Measurements from ENCODE around the gene CCDC144A. TPM values are rescaled to one million over a fixed set of nuclear protein-coding genes. Genes with fewer than 3 reads are reported as not detected.
"Not testable (repeated sequence)": the region's sequence is repeated elsewhere in the genome, so short reads cannot be mapped to it uniquely, and the experiment has no call there.

The CCDC144A gene
- total RNA-seq, 1 donor from 2014 or later = 2.5 TPM

DNA sequence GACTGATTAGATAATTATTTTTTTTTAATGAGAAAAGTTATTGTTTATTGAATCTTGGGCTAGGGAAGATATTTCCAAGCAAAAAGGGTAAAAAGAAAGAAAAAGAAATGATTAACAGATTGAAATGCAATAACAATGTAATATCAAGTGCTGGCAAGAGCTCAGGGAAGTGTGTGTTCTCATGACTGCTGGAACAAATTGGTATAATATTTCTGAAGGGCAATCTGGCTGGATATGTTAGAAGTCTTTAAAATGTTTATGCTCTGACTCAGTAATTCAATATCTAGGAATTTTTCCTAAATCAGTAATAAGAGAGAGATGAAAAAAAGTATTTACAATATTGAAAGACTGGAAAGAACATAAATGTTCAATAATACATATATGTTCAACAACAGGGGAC lies 28.8 kb upstream of the CCDC144A start:
- H3K4me3 ChIP-seq = no peak overlapping the region
- TF ChIP-seq POLR2AphosphoS5 (IDR thresholded peaks at IDR 0.05; ENCODE audit: insufficient read depth in 1 of 2, low read depth in 1 of 2) = no peak
- TF ChIP-seq, protein P1, sequence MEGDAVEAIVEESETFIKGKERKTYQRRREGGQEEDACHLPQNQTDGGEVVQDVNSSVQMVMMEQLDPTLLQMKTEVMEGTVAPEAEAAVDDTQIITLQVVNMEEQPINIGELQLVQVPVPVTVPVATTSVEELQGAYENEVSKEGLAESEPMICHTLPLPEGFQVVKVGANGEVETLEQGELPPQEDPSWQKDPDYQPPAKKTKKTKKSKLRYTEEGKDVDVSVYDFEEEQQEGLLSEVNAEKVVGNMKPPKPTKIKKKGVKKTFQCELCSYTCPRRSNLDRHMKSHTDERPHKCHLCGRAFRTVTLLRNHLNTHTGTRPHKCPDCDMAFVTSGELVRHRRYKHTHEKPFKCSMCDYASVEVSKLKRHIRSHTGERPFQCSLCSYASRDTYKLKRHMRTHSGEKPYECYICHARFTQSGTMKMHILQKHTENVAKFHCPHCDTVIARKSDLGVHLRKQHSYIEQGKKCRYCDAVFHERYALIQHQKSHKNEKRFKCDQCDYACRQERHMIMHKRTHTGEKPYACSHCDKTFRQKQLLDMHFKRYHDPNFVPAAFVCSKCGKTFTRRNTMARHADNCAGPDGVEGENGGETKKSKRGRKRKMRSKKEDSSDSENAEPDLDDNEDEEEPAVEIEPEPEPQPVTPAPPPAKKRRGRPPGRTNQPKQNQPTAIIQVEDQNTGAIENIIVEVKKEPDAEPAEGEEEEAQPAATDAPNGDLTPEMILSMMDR (IDR thresholded peaks at IDR 0.05) = no peak
- H3K9me3 ChIP-seq = no peaks in the 10 kb centered on the region
- intact Hi-C loops (cut with DNase I) = no loop called here
- DNase-seq (ENCODE audit: extremely low spot score in 2 of 2) = no peak
- H3K27ac ChIP-seq = no peak overlapping the region
- H3K4me1 ChIP-seq = no peaks in the 10 kb centered on the region
- no peaks in the 10 kb centered on the region for H3K36me3 ChIP-seq
- no peaks in the 10 kb centered on the region for H3K27me3 ChIP-seq

DNA sequence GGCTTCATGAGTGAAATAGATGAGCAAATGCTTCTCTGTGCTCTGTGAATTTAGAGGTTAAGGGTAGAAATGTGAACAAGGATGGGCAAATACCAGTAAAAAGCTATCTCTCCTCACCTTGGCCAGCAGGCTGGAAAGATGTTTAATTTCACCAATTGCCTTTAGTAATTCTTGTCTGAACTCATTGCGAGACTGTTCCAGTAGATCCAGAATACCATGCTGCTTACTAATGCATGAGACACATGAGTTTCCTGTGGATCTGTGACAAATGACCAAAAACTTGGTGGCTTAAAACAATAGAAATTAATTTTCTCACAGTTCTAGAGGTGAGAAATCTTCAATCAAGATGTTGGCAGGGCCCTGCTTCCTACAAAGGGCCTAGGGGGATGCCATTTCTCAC lies 27.1 kb upstream of the CCDC144A start:
- TF ChIP-seq, protein P1 (IDR thresholded peaks at IDR 0.05) = no peak
- TF ChIP-seq POLR2AphosphoS5 (IDR thresholded peaks at IDR 0.05; ENCODE audit: insufficient read depth in 1 of 2, low read depth in 1 of 2) = no peak
- TF ChIP-seq POLR2A (IDR thresholded peaks at IDR 0.05) = no peak
- no peak for DNase-seq (ENCODE audit: extremely low spot score in 2 of 2)
- no peaks in the 10 kb centered on the region for H3K9me3 ChIP-seq
- H3K27me3 ChIP-seq = no peaks in the 10 kb centered on the region
- H3K4me1 ChIP-seq = peaks cover 10% of the 10 kb centered on the region
- intact Hi-C loops (cut with DNase I) = no loop called here
- H3K36me3 ChIP-seq = no peaks in the 10 kb centered on the region
- H3K4me3 ChIP-seq = no peak overlapping the region
- no peak overlapping the region for H3K27ac ChIP-seq

- H3K27me3 ChIP-seq; H3K9me3 ChIP-seq; intact Hi-C loops (cut with DNase I); H3K27ac ChIP-seq; H3K36me3 ChIP-seq; DNase-seq (ENCODE audit: extremely low spot score in 2 of 2); H3K4me1 ChIP-seq: not testable (repeated sequence)
- H3K4me3 ChIP-seq = peak overlapping the region; percentile 14 to 33
Measured at GRCh38 chr17:16666553-16666906, 23.5 kb upstream of the CCDC144A start.

- intact Hi-C loops (cut with DNase I); H3K36me3 ChIP-seq; DNase-seq (ENCODE audit: extremely low spot score in 2 of 2); H3K9me3 ChIP-seq; H3K27me3 ChIP-seq; H3K27ac ChIP-seq; H3K4me1 ChIP-seq: not testable (repeated sequence)
- peak overlapping the region; percentile 14 to 33 for H3K4me3 ChIP-seq
Measured at GRCh38 chr17:16666907-16667636, 23.0 kb upstream of the CCDC144A start.

DNA sequence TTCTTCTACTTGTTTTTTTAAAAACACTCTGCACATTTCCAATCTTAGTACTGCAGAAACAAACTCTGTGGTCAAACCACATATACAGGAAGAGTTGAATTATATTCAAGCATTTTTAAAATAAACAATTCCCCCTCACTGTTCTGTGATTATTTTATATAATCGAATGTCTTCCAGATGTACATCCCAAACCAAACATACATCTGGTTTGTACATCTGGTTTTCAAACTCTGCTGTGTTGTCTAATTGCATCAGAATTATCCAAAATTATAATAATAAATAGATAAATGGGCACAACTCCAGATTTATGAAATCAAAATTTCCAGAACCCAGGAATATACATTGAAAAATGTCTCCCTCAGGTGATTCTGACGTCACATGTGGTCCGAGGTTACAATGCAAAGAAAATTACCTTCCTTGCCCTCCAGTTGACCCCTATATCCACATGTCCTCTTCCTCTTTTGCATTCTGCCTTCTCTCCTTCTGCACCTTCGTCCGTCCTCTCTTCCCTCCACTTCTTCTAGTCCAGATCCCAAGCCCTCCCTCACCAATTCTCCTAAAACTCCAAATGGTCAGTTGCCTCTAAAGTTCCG lies 13.3 kb upstream of the CCDC144A start:
- intact Hi-C loops (cut with DNase I) = no loop called here
- no peak for DNase-seq (ENCODE audit: extremely low spot score in 2 of 2)
- Histone ChIP-seq H3K36me3 (no peaks in the 10 kb centered on the region), H3K4me3 (no peak overlapping the region), H3K27me3 (no peaks in the 10 kb centered on the region), H3K4me1 (no peaks in the 10 kb centered on the region), H3K27ac (no peak overlapping the region), H3K9me3 (no peaks in the 10 kb centered on the region)
- TF ChIP-seq POLR2A (IDR thresholded peaks at IDR 0.05) (no peak), POLR2AphosphoS5 (IDR thresholded peaks at IDR 0.05; ENCODE audit: insufficient read depth in 1 of 2, low read depth in 1 of 2) (no peak)
- TF ChIP-seq, protein P1 (IDR thresholded peaks at IDR 0.05) = no peak

- intact Hi-C loops (cut with DNase I); H3K36me3 ChIP-seq; H3K9me3 ChIP-seq: not testable (repeated sequence)
Measured at GRCh38 chr17:16683290-16684138, 6.5 kb upstream of the CCDC144A start.

DNA sequence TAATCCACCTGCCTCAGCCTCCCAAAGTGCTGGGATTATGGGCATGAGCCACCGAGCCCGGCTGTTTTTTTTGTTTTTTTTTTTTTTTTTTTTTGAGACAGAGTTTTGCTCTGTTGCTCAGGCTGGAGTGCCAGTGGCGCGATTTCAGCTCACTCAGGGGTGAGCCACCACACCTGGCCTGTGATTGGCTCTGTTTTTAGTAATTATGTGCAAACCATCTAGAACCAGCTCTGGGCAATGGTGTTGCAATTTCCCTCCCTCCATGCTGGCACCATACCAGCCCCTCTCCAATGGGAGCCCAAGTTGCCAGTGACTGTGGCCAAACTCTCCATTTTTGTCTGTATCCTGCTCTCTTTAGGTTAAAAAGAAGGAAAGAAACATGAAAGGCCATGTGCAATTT lies 4.0 kb upstream of the CCDC144A start:
- H3K4me1 ChIP-seq; H3K4me3 ChIP-seq; DNase-seq (ENCODE audit: extremely low spot score in 2 of 2); H3K36me3 ChIP-seq; intact Hi-C loops (cut with DNase I); H3K27me3 ChIP-seq; H3K27ac ChIP-seq; H3K9me3 ChIP-seq: not testable (repeated sequence)

More at GRCh38 chr17:16683290-16684138, 6.5 kb upstream of the CCDC144A start:
- H3K27ac ChIP-seq; H3K4me3 ChIP-seq; H3K27me3 ChIP-seq; H3K4me1 ChIP-seq; DNase-seq (ENCODE audit: extremely low spot score in 2 of 2): not testable (repeated sequence)

DNA sequence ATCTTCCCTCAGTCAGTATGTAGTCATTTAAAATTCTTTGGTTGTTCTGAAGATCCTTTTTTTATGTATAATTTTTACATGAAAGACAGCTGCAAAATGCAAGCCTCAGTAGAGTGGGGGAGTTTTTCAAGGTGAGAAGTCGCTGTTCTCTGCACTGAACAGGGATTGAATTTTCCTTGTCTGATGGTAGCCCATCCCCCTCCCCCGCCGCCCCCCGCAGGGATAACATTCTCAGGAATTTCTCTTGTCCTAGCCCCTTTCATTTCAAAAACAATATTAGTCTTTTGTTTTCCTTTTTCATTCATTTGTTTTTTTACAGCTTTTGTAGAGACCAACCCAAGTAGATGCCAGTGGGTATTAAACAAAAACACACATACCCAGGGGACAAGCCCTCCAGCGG lies 2.9 kb upstream of the CCDC144A start:
- intact Hi-C loops (cut with DNase I); H3K4me3 ChIP-seq; H3K4me1 ChIP-seq; DNase-seq (ENCODE audit: extremely low spot score in 2 of 2); H3K27me3 ChIP-seq; H3K36me3 ChIP-seq; H3K27ac ChIP-seq; H3K9me3 ChIP-seq: not testable (repeated sequence)

GRCh38 chr17:16690447-16690846 lies 406 bp downstream of the CCDC144A start:
- H3K9me3 ChIP-seq; intact Hi-C loops (cut with DNase I); H3K36me3 ChIP-seq; H3K4me1 ChIP-seq; H3K27me3 ChIP-seq; H3K27ac ChIP-seq; H3K4me3 ChIP-seq; DNase-seq (ENCODE audit: extremely low spot score in 2 of 2): not testable (repeated sequence)
